HG03139 (cell line): Measurements from ENCODE around the gene PPP1R9A.
A peak's percentile ranks its signal among the peaks of the same experiment; 100 is the strongest.

Experiments used
- ATAC-seq: cut with Tn5 transposase; IDR thresholded peaks from one replicate; pipeline ENCODE4 v1.9.1; 2021; ENCODE audit not compliant: unreplicated experiment

PPP1R9A gene

GRCh38 chr7:95304990-95305389, 397.6 kb downstream of the PPP1R9A start:
- no peak for ATAC-seq

- ATAC-seq: no peak
Measured at GRCh38 chr7:95309951-95310350, 402.6 kb downstream of the PPP1R9A start.

GRCh38 chr7:95311389-95311788, 404.0 kb downstream of the PPP1R9A start:
- no peak for ATAC-seq

GRCh38 chr7:95312561-95312960, 405.2 kb downstream of the PPP1R9A start:
- no peak for ATAC-seq

- ATAC-seq: peak; percentile 72
Measured at GRCh38 chr7:95316588-95316987, 409.2 kb downstream of the PPP1R9A start.

GRCh38 chr7:95317546-95317945, 410.2 kb downstream of the PPP1R9A start:
- ATAC-seq: no peak

GRCh38 chr7:95317966-95318365, 410.6 kb downstream of the PPP1R9A start:
- no peak for ATAC-seq

GRCh38 chr7:95318501-95319100, 411.2 kb downstream of the PPP1R9A start:
- no peak for ATAC-seq

GRCh38 chr7:95319570-95319969, 412.2 kb downstream of the PPP1R9A start:
- ATAC-seq: no peak

- no peak for ATAC-seq
Measured at GRCh38 chr7:95320651-95321050, 413.3 kb downstream of the PPP1R9A start.

- ATAC-seq: no peak
Measured at GRCh38 chr7:95321720-95322119, 414.3 kb downstream of the PPP1R9A start.

- no peak for ATAC-seq
Measured at GRCh38 chr7:95322396-95322795, 415.0 kb downstream of the PPP1R9A start.

GRCh38 chr7:95322854-95323253, 415.5 kb downstream of the PPP1R9A start:
- ATAC-seq: no peak

GRCh38 chr7:95323410-95324129, 416.2 kb downstream of the PPP1R9A start:
- ATAC-seq: no peak

- ATAC-seq: no peak
Measured at GRCh38 chr7:95324431-95324830, 417.0 kb downstream of the PPP1R9A start, which contains the start of gene PON1. TSS of gene PON1 (minus strand) at chr7:95324532. CDS start at chr7:95324475, 57 bp downstream.

- ATAC-seq: no peak
Measured at GRCh38 chr7:95327356-95327755, 420.0 kb downstream of the PPP1R9A start.

- peak; percentile 91 for ATAC-seq
Measured at GRCh38 chr7:95330204-95330960, 423.0 kb downstream of the PPP1R9A start.

- ATAC-seq: peak; percentile 31
Measured at GRCh38 chr7:95330961-95331337, 423.6 kb downstream of the PPP1R9A start.

- no peak for ATAC-seq
Measured at GRCh38 chr7:95334447-95334846, 427.1 kb downstream of the PPP1R9A start.

- no peak for ATAC-seq
Measured at GRCh38 chr7:95335093-95335492, 427.7 kb downstream of the PPP1R9A start.

GRCh38 chr7:95338832-95339231, 431.4 kb downstream of the PPP1R9A start:
- ATAC-seq: no peak

- ATAC-seq: no peak
Measured at GRCh38 chr7:95340491-95340890, 433.1 kb downstream of the PPP1R9A start.
